H9 (cell line): Measurements from ENCODE around the gene CRACR2A. TPM values are rescaled to one million over a fixed set of nuclear protein-coding genes. Genes with fewer than 3 reads are reported as not detected.

Experiments used
- DNase-seq: peaks from one replicate; pipeline ENCODE4 v3.0.0-alpha.2; 2017
- H2AFZ ChIP-seq: one replicate; pipeline ENCODE4 v1.6.1; 2013; ENCODE audit warnings: mild to moderate bottlenecking, low read length, control low read depth, moderate library complexity
- H2AK5ac ChIP-seq: 2 replicates; pipeline ENCODE4 v1.6.1; 2013; ENCODE audit warnings: low read length, control low read depth, mixed read lengths; ENCODE audit not compliant: insufficient read length
- H2BK120ac ChIP-seq: one replicate; pipeline ENCODE4 v1.6.1; 2013; ENCODE audit warnings: low read depth, mild to moderate bottlenecking, low read length, control low read depth, inconsistent platforms; ENCODE audit not compliant: poor library complexity, severe bottlenecking
- H2BK12ac ChIP-seq: 2 replicates; pipeline ENCODE4 v1.6.1; 2013; ENCODE audit warnings: low read length, control low read depth, mixed read lengths, low read depth; ENCODE audit not compliant: insufficient read length
- H2BK15ac ChIP-seq: 2 replicates; pipeline ENCODE4 v1.6.1; 2013; ENCODE audit warnings: low read depth, low read length, control low read depth
- H2BK20ac ChIP-seq: one replicate; pipeline ENCODE4 v1.6.1; 2013; ENCODE audit warnings: low read depth, mild to moderate bottlenecking, low read length, control low read depth, inconsistent platforms; ENCODE audit not compliant: poor library complexity, severe bottlenecking
- H2BK5ac ChIP-seq: 2 replicates; pipeline ENCODE4 v1.6.1; 2013; ENCODE audit warnings: low read length, control low read depth, mixed read lengths; ENCODE audit not compliant: insufficient read length
- H3K14ac ChIP-seq: 2 replicates; pipeline ENCODE4 v1.6.1; 2013; ENCODE audit warnings: low read length, control low read depth; ENCODE audit not compliant: insufficient read depth
- H3K18ac ChIP-seq: 2 replicates; pipeline ENCODE4 v1.6.1; 2013; ENCODE audit warnings: low read depth, mild to moderate bottlenecking, mixed read lengths, low read length, control low read depth; ENCODE audit not compliant: insufficient read length
- H3K23ac ChIP-seq: 2 replicates; pipeline ENCODE4 v1.6.1; 2013; ENCODE audit warnings: low read length, control low read depth, mixed read lengths, low read depth; ENCODE audit not compliant: insufficient read length
- H3K23me2 ChIP-seq: 2 replicates; pipeline ENCODE4 v1.6.1; 2013; ENCODE audit warnings: low read depth, mild to moderate bottlenecking, mixed read lengths, low read length, control low read depth; ENCODE audit not compliant: insufficient read length, poor library complexity, severe bottlenecking
- H3K27ac ChIP-seq: 2 replicates; pipeline ENCODE4 v1.5.1; 2013; ENCODE audit warnings: low read length, control low read depth, mixed read lengths, low read depth; ENCODE audit not compliant: insufficient read length
- H3K27me3 ChIP-seq: 2 replicates; pipeline ENCODE4 v1.6.1; 2013; ENCODE audit warnings: low read length, control low read depth, inconsistent platforms; ENCODE audit not compliant: insufficient read depth
- H3K4ac ChIP-seq: 2 replicates; pipeline ENCODE4 v1.6.1; 2013; ENCODE audit warnings: low read depth, mild to moderate bottlenecking, control low read depth, inconsistent platforms, low read length, moderate library complexity
- H3K4me1 ChIP-seq: 2 replicates; pipeline ENCODE4 v1.6.1; 2013; ENCODE audit warnings: low read length, control low read depth, inconsistent platforms; ENCODE audit not compliant: insufficient read depth
- H3K4me2 ChIP-seq: 2 replicates; pipeline ENCODE4 v1.6.1; 2013; ENCODE audit warnings: low read length, control low read depth, mixed read lengths; ENCODE audit not compliant: insufficient read length, insufficient read depth
- H3K56ac ChIP-seq: 2 replicates; pipeline ENCODE4 v1.6.1; 2013; ENCODE audit warnings: low read depth, mild to moderate bottlenecking, mixed read lengths, low read length, control low read depth; ENCODE audit not compliant: insufficient read length
- H3K79me1 ChIP-seq: 2 replicates; pipeline ENCODE4 v1.6.1; 2013; ENCODE audit warnings: low read depth, mild to moderate bottlenecking, moderate library complexity, low read length, control low read depth, inconsistent platforms; ENCODE audit not compliant: insufficient read depth, poor library complexity, severe bottlenecking
- H3K79me2 ChIP-seq: 2 replicates; pipeline ENCODE4 v1.6.1; 2013; ENCODE audit warnings: low read length, control low read depth, inconsistent platforms; ENCODE audit not compliant: insufficient read depth
- H3K9ac ChIP-seq: 2 replicates; pipeline ENCODE4 v1.6.1; 2013; ENCODE audit warnings: low read length, control low read depth, mixed read lengths; ENCODE audit not compliant: insufficient read length; ENCODE audit errors: extremely low read depth
- H3K9me3 ChIP-seq: one replicate; pipeline ENCODE4 v1.6.1; 2013; ENCODE audit warnings: low read depth, low read length, inconsistent platforms; ENCODE audit not compliant: control insufficient read depth
- H3T11ph ChIP-seq: one replicate; pipeline ENCODE4 v1.6.1; 2013; ENCODE audit warnings: mild to moderate bottlenecking, low read length, control low read depth, inconsistent platforms
- H4K20me1 ChIP-seq: one replicate; pipeline ENCODE4 v1.6.1; 2013; ENCODE audit not compliant: control insufficient read depth, insufficient read length, insufficient read depth
- H4K5ac ChIP-seq: 2 replicates; pipeline ENCODE4 v1.6.1; 2013; ENCODE audit warnings: low read depth, mild to moderate bottlenecking, mixed read lengths, low read length, control low read depth; ENCODE audit not compliant: insufficient read length
- H4K8ac ChIP-seq: replicated peaks from 2 replicates; pipeline ENCODE4 v1.6.1; 2013; ENCODE audit warnings: low read length, control low read depth, mixed read lengths, low read depth; ENCODE audit not compliant: insufficient read length
- H4K91ac ChIP-seq: 2 replicates; pipeline ENCODE4 v1.6.1; 2013; ENCODE audit warnings: low read depth, mild to moderate bottlenecking, moderate library complexity, mixed read lengths, low read length, control low read depth; ENCODE audit not compliant: insufficient read length
- H3K27ac Mint-ChIP-seq, 3 experiments: 2 replicates in 2 of 3; 3 replicates in 1 of 3; pipeline ENCODE4 v1.8.0; 2020 to 2021; ENCODE audit warnings: mixed read lengths in 3 of 3, mild to moderate bottlenecking in 1 of 3, moderate library complexity in 1 of 3
- H3K27me3 Mint-ChIP-seq: 2 replicates; pipeline ENCODE4 v1.8.0; 2021; ENCODE audit warnings: low read depth, mild to moderate bottlenecking, moderate library complexity, mixed read lengths
- H3K36me3 Mint-ChIP-seq, 3 experiments: 2 replicates in 2 of 3; 3 replicates in 1 of 3; pipeline ENCODE4 v1.8.0; 2020 to 2021; ENCODE audit warnings: low read depth in 3 of 3, mixed read lengths in 3 of 3; ENCODE audit not compliant: insufficient read depth in 1 of 3
- H3K4me1 Mint-ChIP-seq, 2 experiments: 2 replicates each; pipeline ENCODE4 v1.8.0; 2020; ENCODE audit warnings: mixed read lengths in 2 of 2
- H3K4me3 Mint-ChIP-seq, 2 experiments: 2 replicates in 1 of 2; 3 replicates in 1 of 2; pipeline ENCODE4 v1.8.0; 2020 to 2021; ENCODE audit warnings: mild to moderate bottlenecking in 2 of 2, mixed read lengths in 2 of 2, moderate library complexity in 1 of 2
- H3K9me3 Mint-ChIP-seq, 2 experiments: 2 replicates in 1 of 2; 3 replicates in 1 of 2; pipeline ENCODE4 v1.8.0; 2020; ENCODE audit warnings: mild to moderate bottlenecking in 2 of 2, mixed read lengths in 2 of 2, moderate library complexity in 1 of 2
- CTCF ChIP-seq: fragments of 200-600 bp; sonication (generic); conservative IDR thresholded peaks from 3 replicates; pipeline ENCODE4 v1.8.0; 2021; ENCODE audit warnings: antibody characterized with exemption, mild to moderate bottlenecking
- WGBS: extraction: QIAGEN DNeasy Blood & Tissue Kit; methylation state at CpG from one replicate; pipeline ENCODE4 v1.1.7; 2013; ENCODE audit warnings: missing lambda C conversion rate, low lambda C conversion rate, mixed read lengths; ENCODE audit not compliant: insufficient read length; ENCODE audit errors: extremely low coverage; 5-methylcytosine and 5-hydroxymethylcytosine counted together
- total RNA-seq: library from RNA; stranded (reverse); gene quantifications from 2 replicates; pipeline ENCODE4 v1.2.1, GENCODE V29; 2021

CRACR2A gene
- total RNA-seq, 1 experiment from 2014 or later, result 2.0 TPM

- Histone ChIP-seq H4K8ac (no peak overlapping the region), H2AFZ (no peak overlapping the region), H4K91ac (no peak overlapping the region), H3K27ac (no peak overlapping the region), H2BK120ac (no peak overlapping the region), H3K27me3 (no peaks in the 10 kb centered on the region), H3K79me2 (no peaks in the 10 kb centered on the region), H3K23ac (no peak overlapping the region), H3K79me1 (no peaks in the 10 kb centered on the region), H2BK15ac (no peak overlapping the region), H2BK20ac (no peak overlapping the region), H3K4ac (no peak overlapping the region), H4K5ac (no peak overlapping the region), H3K18ac (no peak overlapping the region), H3K9ac (no peak overlapping the region), H3K4me2 (no peak overlapping the region), H3K56ac (no peak overlapping the region), H2BK5ac (no peak overlapping the region), H4K20me1 (no peaks in the 10 kb centered on the region), H2AK5ac (no peak overlapping the region), H3K23me2 (no peaks in the 10 kb centered on the region), H3K14ac (no peak overlapping the region), H3K4me1 (no peaks in the 10 kb centered on the region), H3T11ph (no peak overlapping the region), H2BK12ac (no peak overlapping the region), H3K9me3 (no peaks in the 10 kb centered on the region)
- TF ChIP-seq CTCF, result no peak
- H3K4me1 Mint-ChIP-seq, result no peaks in the 10 kb centered on the region
- DNase-seq, result no peak
- no peak overlapping the region for H3K4me3 Mint-ChIP-seq
- no peaks in the 10 kb centered on the region; the same call in 1 of the 2 replicates for H3K27me3 Mint-ChIP-seq
- no peaks in the 10 kb centered on the region for H3K36me3 Mint-ChIP-seq
- peaks cover 2 to 6% of the 10 kb centered on the region in 2 experiments; a peak in 3 of 5 replicates for H3K9me3 Mint-ChIP-seq
- peak overlapping the region in 2 of 3 experiments; percentile 21 to 27; a peak in 1 of 7 replicates for H3K27ac Mint-ChIP-seq
- no CpG with 5 or more reads among the region's 2 CpGs for WGBS
These were observed 66.4 kb downstream of the CRACR2A start for GRCh38 chr12:3686463-3686862.
